CD4-positive, alpha-beta T cell treated with Interleukin-6 at 100 ng/mL for 8 hours (primary cell): ENCODE measurements around the gene FRMD1.

Experiments used
- DNase-seq: peaks from one replicate; pipeline ENCODE4 v3.0.0-alpha.2; 2020; ENCODE audit warnings: mixed read lengths, low spot score

FRMD1 gene

GRCh38 chr6:168043193-168043847 is 35.7 kb downstream of the FRMD1 start:
- no peak for DNase-seq

- DNase-seq, result no peak
Measured at GRCh38 chr6:168042426-168043192, 36.4 kb downstream of the FRMD1 start.

- DNase-seq, result no peak
Measured at GRCh38 chr6:168041928-168042327, 37.1 kb downstream of the FRMD1 start.

- no peak for DNase-seq
Measured at GRCh38 chr6:168040856-168041496, 38.0 kb downstream of the FRMD1 start.

GRCh38 chr6:168039849-168040248 is 39.2 kb downstream of the FRMD1 start:
- DNase-seq, result no peak

- no peak for DNase-seq
Measured at GRCh38 chr6:168039301-168039700, 39.7 kb downstream of the FRMD1 start.

- DNase-seq, result no peak
Measured at GRCh38 chr6:168038576-168039140, 40.4 kb downstream of the FRMD1 start.

GRCh38 chr6:168037856-168038255 is 41.2 kb downstream of the FRMD1 start:
- no peak for DNase-seq

GRCh38 chr6:168037242-168037641 is 41.8 kb downstream of the FRMD1 start:
- DNase-seq, result no peak

- no peak for DNase-seq
Measured at GRCh38 chr6:168035661-168036545, 43.1 kb downstream of the FRMD1 start.

- no peak for DNase-seq
Measured at GRCh38 chr6:168035098-168035660, 43.8 kb downstream of the FRMD1 start.

GRCh38 chr6:168034537-168034936 is 44.5 kb downstream of the FRMD1 start:
- no peak for DNase-seq

GRCh38 chr6:168033791-168034190 is 45.2 kb downstream of the FRMD1 start:
- no peak for DNase-seq

- DNase-seq, result no peak
Measured at GRCh38 chr6:168032005-168032760, 46.8 kb downstream of the FRMD1 start.

GRCh38 chr6:168031411-168031971 is 47.5 kb downstream of the FRMD1 start:
- no peak for DNase-seq

- no peak for DNase-seq
Measured at GRCh38 chr6:168030908-168031307, 48.1 kb downstream of the FRMD1 start.

- no peak for DNase-seq
Measured at GRCh38 chr6:168030218-168030746, 48.7 kb downstream of the FRMD1 start.

GRCh38 chr6:168029459-168030217 is 49.4 kb downstream of the FRMD1 start:
- DNase-seq, result no peak

- no peak for DNase-seq
Measured at GRCh38 chr6:168028181-168028580, 50.8 kb downstream of the FRMD1 start.
